MM.1S (cell line): ENCODE results near the gene CTNNA3.

Experiments
- CTCF ChIP-seq: fragments of 300-600 bp; sonication (generic); IDR thresholded peaks from 2 replicates; pipeline ENCODE4 v1.5.1; 2016; ENCODE audit warnings: antibody characterized with exemption, low read length, mixed read lengths
- EZH2phosphoT487 ChIP-seq: fragments of 300-600 bp; sonication (generic); IDR thresholded peaks from 2 replicates; pipeline ENCODE4 v1.6.1; 2018; ENCODE audit warnings: antibody characterized with exemption, low read length

GRCh38 chr10:66148312-66148711 lies 1547.7 kb downstream of the CTNNA3 start:
- TF ChIP-seq CTCF (no peak), EZH2phosphoT487 (no peak)
